K562 (cell line): ENCODE measurements around the gene HPCAL1. TPM values are rescaled to one million over a fixed set of nuclear protein-coding genes. Genes with fewer than 3 reads are reported as not detected.

Experiments used
- MED1 ChIP-seq: sonication (generic); formaldehyde crosslinking; IDR thresholded peaks from 2 replicates; pipeline ENCODE4 v1.8.1; 2023; ENCODE audit warnings: missing genetic modification reagents, borderline replicate concordance
- MEF2D ChIP-seq: conservative IDR thresholded peaks from 2 replicates; pipeline ENCODE4 v1.6.1; 2016; ENCODE audit warnings: low read depth, missing genetic modification characterization, missing compliant biosample characterization
- TAF1 ChIP-seq: IDR thresholded peaks from 2 replicates; pipeline ENCODE4 v1.6.1; 2011; ENCODE audit warnings: mild to moderate bottlenecking, low read length, moderate library complexity; ENCODE audit not compliant: insufficient read depth, control insufficient read depth, severe bottlenecking; ENCODE audit errors: extremely low read depth
- ZBTB43 ChIP-seq: sonication (generic); formaldehyde crosslinking; IDR thresholded peaks from 2 replicates; pipeline ENCODE4 v1.8.0; 2023; ENCODE audit warnings: mild to moderate bottlenecking, missing genetic modification reagents
- ZNF212 ChIP-seq: fragments of 450-650 bp; formaldehyde crosslinking; IDR thresholded peaks from 2 replicates; pipeline ENCODE4 v1.4.0; 2020; ENCODE audit warnings: mild to moderate bottlenecking
- ZNF584 ChIP-seq: fragments of 200-800 bp; sonication (Bioruptor generic); IDR thresholded peaks from 2 replicates; pipeline ENCODE4 v1.6.1; 2016; ENCODE audit warnings: low read depth, mild to moderate bottlenecking, missing genetic modification characterization, missing compliant biosample characterization
- ZNF639 ChIP-seq, 2 experiments: fragments of 200-800 bp in 1 of 2; sonication (Bioruptor generic) in 1 of 2; sonication (generic) in 1 of 2; formaldehyde crosslinking in 1 of 2; IDR thresholded peaks in 1 of 2; conservative IDR thresholded peaks in 1 of 2; 2 replicates each; pipeline versions ENCODE4 v1.5.0 to v1.6.1; 2016 to 2020; ENCODE audit warnings: missing compliant biosample characterization in 1 of 2, missing genetic modification characterization in 1 of 2, missing genetic modification reagents in 1 of 2
- polyA plus RNA-seq, 8 experiments: library from polyadenylated mRNA; depleted of rRNA in 4 of 8; stranded (reverse) in 5 of 8; unstranded in 3 of 8; fragments of >200 nt; fragmentation: Nextera tagmentation in 2 of 8; fragmentation: Illumina TruSeq in 1 of 8; extraction: Ambion mirVana in 2 of 8; extraction: Trizol in 1 of 8; gene quantifications; 2 replicates each; pipeline versions ENCODE4 v1.2.1 to v1.2.3, GENCODE V29; 2011 to 2014; ENCODE audit warnings: inconsistent platforms in 1 of 8, missing spikeins in 1 of 8
- total RNA-seq, 7 experiments: library from RNA; depleted of rRNA in 6 of 7; stranded (reverse); fragments of >200 nt in 6 of 7; fragmentation: Illumina TruSeq in 2 of 7; extraction: Trizol in 2 of 7; gene quantifications; 2 replicates each; pipeline versions ENCODE4 v1.2.1 to v1.2.3, GENCODE V29; 2011 to 2021; ENCODE audit warnings: low replicate concordance in 1 of 7

HPCAL1 gene
- total and polyA plus RNA-seq, 9 of the 15 experiments (the other 6 are each of a cell fraction or from before 2014, with no cell fraction given), result 2.7 to 65.5 (median 23.9) TPM

GRCh38 chr2:10434886-10435819, 132.4 kb downstream of the HPCAL1 start (continued):
- TF ChIP-seq ZNF639 (CRISPR knock-in tag; conservative IDR thresholded peaks at IDR 0.05 in 1 of 2, IDR thresholded peaks at IDR 0.05 in 1 of 2) (no peak), ZNF584 (CRISPR knock-in tag) (no peak), ZNF212 (no peak), ZBTB43 (no peak), MED1 (CRISPR knock-in tag) (no peak), TAF1 (no peak), MEF2D (tag) (no peak)
